HFFc6 (cell line): Measurements from ENCODE around the gene LKAAEAR1. TPM values are rescaled to one million over a fixed set of nuclear protein-coding genes. Genes with fewer than 3 reads are reported as not detected.
A peak's percentile ranks its signal among the peaks of the same experiment; 100 is the strongest.

Source experiments
- DNase-seq: peaks from one replicate; pipeline ENCODE4 v3.0.0-alpha.2; 2018
- H3K27ac Mint-ChIP-seq: 2 replicates; pipeline ENCODE4 v1.8.0; 2020; ENCODE audit warnings: mild to moderate bottlenecking, mixed read lengths
- H3K27me3 Mint-ChIP-seq: 2 replicates; pipeline ENCODE4 v1.8.0; 2021; ENCODE audit warnings: mild to moderate bottlenecking, moderate library complexity, mixed read lengths; ENCODE audit not compliant: insufficient read depth
- H3K36me3 Mint-ChIP-seq: 2 replicates; pipeline ENCODE4 v1.8.0; 2021; ENCODE audit warnings: low read depth, mixed read lengths
- H3K4me1 Mint-ChIP-seq: 2 replicates; pipeline ENCODE4 v1.8.0; 2020; ENCODE audit warnings: low read depth, mixed read lengths
- H3K4me3 Mint-ChIP-seq: 2 replicates; pipeline ENCODE4 v1.8.0; 2020; ENCODE audit warnings: mild to moderate bottlenecking, moderate library complexity, mixed read lengths
- H3K9me3 Mint-ChIP-seq: 2 replicates; pipeline ENCODE4 v1.8.0; 2020; ENCODE audit warnings: mild to moderate bottlenecking, mixed read lengths
- total RNA-seq, 6 experiments: library from RNA; stranded (reverse); fragmentation: NEBNext Ultra II Directional; extraction: Animal tissue kit (Norgen Biotek cat#: 25700); gene quantifications; 2 replicates in 1 of 6; 3 replicates in 5 of 6; pipeline ENCODE4 v1.2.3, GENCODE V29; 2021
- TF ChIP-seq, protein P1 (sequence below): fragments of 200-600 bp; sonication (generic); IDR thresholded peaks from 2 replicates; pipeline ENCODE4 v1.5.0; 2021; ENCODE audit warnings: antibody characterized with exemption, mild to moderate bottlenecking

Gene LKAAEAR1
- total RNA-seq, 6 experiments from 2014 or later, result not detected

DNA sequence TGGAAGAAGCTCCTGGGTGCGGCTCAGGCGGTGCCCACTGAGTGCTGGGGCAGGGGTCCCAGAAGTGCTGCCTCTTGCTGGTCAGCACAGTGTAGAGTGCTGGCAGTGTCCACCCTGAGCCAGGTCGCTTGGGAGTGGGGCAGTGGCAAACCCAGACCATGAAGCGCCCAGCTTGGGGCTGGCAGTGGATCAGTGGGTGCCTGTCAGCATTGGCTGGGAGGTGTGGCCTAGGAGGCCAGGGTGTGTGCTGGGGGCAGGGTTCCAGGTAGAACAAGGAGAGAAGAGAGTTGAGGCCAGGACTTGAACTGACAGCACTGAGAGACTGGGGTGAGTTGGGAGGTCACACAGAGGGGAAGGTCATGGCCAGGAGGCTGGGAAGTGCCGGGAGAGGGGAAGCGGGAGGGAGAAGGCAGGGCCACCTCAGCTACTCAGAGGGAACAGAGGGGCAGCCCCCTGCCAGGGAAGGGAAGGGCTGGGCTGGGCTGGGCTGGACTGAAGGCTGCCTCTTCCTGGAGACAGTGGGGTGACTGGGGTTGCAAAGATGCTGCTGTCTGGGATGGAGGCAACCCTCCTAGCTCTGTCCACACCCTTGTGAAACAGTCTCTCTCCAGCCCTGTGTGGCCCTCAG lies 17.1 kb downstream of the LKAAEAR1 start:
- TF ChIP-seq, protein P1, sequence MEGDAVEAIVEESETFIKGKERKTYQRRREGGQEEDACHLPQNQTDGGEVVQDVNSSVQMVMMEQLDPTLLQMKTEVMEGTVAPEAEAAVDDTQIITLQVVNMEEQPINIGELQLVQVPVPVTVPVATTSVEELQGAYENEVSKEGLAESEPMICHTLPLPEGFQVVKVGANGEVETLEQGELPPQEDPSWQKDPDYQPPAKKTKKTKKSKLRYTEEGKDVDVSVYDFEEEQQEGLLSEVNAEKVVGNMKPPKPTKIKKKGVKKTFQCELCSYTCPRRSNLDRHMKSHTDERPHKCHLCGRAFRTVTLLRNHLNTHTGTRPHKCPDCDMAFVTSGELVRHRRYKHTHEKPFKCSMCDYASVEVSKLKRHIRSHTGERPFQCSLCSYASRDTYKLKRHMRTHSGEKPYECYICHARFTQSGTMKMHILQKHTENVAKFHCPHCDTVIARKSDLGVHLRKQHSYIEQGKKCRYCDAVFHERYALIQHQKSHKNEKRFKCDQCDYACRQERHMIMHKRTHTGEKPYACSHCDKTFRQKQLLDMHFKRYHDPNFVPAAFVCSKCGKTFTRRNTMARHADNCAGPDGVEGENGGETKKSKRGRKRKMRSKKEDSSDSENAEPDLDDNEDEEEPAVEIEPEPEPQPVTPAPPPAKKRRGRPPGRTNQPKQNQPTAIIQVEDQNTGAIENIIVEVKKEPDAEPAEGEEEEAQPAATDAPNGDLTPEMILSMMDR, result no peak
- H3K4me1 Mint-ChIP-seq, result peaks cover 40% of the 10 kb centered on the region
- DNase-seq, result no peak
- H3K36me3 Mint-ChIP-seq, result no peaks in the 10 kb centered on the region
- H3K27ac Mint-ChIP-seq, result peak overlapping the region; percentile 38; the same call in 1 of the 2 replicates
- no peak overlapping the region for H3K4me3 Mint-ChIP-seq
- H3K27me3 Mint-ChIP-seq, result peaks cover 1% of the 10 kb centered on the region
- H3K9me3 Mint-ChIP-seq, result no peaks in the 10 kb centered on the region

DNA sequence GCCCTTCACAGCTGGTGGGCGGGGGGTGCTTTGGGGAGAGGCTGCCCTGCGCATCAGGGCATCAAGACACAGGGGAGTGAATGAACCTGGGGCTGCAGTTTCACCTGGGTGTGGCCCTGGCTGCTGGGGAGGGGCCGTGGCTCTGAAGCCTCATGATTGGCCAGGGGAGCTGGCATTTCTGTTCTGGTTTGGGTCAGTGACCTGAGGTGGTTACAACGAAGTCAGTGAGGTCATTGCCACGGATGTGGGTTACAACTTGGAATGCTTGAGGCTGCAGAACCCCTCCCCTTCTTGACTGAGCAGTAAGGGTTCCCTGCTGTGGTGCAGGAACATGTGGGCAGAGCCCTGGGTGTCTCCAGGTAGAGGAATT lies 18.2 kb downstream of the LKAAEAR1 start:
- Mint-ChIP-seq H3K27me3 (peaks cover 1% of the 10 kb centered on the region), H3K9me3 (no peaks in the 10 kb centered on the region), H3K36me3 (no peaks in the 10 kb centered on the region), H3K4me3 (peak overlapping the region; percentile 57), H3K4me1 (peaks cover 44% of the 10 kb centered on the region), H3K27ac (peak overlapping the region; percentile 81)
- DNase-seq, result peak; percentile 73
- TF ChIP-seq, protein P1, result no peak

DNA sequence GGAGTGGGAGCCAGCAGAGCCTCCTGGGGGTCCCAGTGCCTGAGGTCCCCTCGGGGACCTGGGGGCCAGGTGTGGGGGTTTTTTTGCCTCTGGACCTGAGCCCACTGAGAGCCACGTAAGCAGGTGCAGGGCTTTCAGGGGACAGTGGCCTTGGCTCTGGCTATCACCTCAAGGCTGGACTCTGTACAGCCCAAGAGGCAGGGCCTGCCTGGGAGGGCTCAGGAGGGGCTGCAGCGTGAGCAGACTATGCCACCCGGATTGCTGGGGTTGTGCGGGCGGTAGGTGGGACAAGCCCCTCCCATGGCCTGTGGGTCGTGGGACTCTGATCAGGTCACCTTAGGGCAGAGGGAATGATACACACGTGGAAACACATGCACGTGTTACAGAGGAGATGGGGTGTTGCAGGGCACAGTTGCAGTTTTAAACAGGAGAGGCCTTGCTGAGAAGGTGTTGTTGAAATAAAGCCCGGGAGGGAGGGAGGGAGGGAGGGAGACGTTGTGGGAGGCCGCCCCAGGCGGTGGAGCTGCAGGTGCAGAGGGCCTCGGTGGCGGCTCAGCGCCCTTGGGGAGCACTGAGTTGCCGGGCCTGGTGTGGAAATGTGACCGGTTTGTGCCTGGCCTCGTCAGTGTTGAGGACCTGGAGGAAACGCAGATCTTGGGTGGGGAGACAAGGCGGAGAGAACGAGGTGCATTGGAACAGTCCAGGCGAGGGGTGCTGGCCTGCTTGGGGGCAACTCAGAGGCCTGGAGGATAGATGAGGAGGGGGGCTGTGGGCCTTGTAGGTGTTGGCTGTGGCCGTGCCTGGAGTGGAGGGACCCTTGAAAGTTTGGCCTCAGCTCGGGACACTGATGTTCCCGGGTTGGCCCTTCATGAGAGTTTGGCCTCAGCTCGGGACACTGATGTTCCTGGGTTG lies 18.9 kb downstream of the LKAAEAR1 start:
- Mint-ChIP-seq H3K27me3 (peaks cover 1% of the 10 kb centered on the region), H3K9me3 (no peaks in the 10 kb centered on the region), H3K4me1 (peaks cover 44% of the 10 kb centered on the region), H3K27ac (peak overlapping the region; percentile 81), H3K4me3 (peak overlapping the region; percentile 57; the same call in 1 of the 2 replicates), H3K36me3 (no peaks in the 10 kb centered on the region)
- DNase-seq, result no peak
- TF ChIP-seq, protein P1, result no peak

DNA sequence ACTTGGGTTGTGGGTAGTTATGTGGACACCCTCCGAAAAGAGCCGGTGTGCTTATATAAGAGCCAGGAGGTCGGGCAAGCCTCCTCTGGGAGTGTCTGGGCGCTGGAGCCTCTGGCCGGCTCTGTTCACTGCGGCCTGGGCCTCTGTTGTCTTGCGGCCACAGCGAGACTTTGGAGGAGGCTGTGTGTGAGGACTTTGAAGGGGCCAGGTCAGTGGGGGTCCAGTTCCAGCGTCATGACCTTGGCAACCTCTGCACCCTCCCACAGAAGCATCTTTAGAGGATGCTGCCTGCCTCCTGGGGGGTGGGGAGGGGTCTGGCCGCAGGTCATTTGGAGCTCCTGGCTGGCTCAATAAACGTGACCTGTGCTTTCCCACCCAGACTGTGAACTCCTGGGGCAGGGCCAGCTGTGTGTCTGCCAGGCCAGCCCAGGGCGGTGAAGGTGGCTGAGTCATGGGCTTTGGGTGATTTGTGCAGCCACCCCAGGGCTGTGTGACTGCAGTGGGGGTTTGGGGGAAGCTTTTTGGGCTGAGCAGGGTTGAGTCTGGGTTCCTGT lies 20.0 kb downstream of the LKAAEAR1 start:
- H3K4me3 Mint-ChIP-seq, result peak overlapping the region; percentile 92
- peak overlapping the region; percentile 89 for H3K27ac Mint-ChIP-seq
- H3K36me3 Mint-ChIP-seq, result no peaks in the 10 kb centered on the region

More for the DNA sequence above, 20.0 kb downstream of the LKAAEAR1 start:
- peaks cover 44% of the 10 kb centered on the region for H3K4me1 Mint-ChIP-seq
- TF ChIP-seq, protein P1, result no peak
- H3K27me3 Mint-ChIP-seq, result peaks cover 4% of the 10 kb centered on the region
- no peaks in the 10 kb centered on the region for H3K9me3 Mint-ChIP-seq
- DNase-seq, result peak; percentile 69
